H54 (cell line): ENCODE results near the gene MRPS25.
"Not testable (repeated sequence)": the region's sequence is repeated elsewhere in the genome, so short reads cannot be mapped to it uniquely, and the experiment has no call there.

ENCODE experiments used
- DNase-seq: peaks from one replicate; pipeline ENCODE4 v3.0.0; 2011; ENCODE audit warnings: low spot score, mixed read lengths; ENCODE audit not compliant: insufficient read length
- FAIRE-seq: peaks from 3 replicates; lab custom pipeline; 2011; peaks lifted over from hg19 to GRCh38; lab: Jason Lieb, UNC
- POLR2A ChIP-seq: IDR thresholded peaks from 2 replicates; pipeline ENCODE4 v1.6.1; 2011; ENCODE audit warnings: low read depth, mild to moderate bottlenecking, low read length

MRPS25 gene

DNA sequence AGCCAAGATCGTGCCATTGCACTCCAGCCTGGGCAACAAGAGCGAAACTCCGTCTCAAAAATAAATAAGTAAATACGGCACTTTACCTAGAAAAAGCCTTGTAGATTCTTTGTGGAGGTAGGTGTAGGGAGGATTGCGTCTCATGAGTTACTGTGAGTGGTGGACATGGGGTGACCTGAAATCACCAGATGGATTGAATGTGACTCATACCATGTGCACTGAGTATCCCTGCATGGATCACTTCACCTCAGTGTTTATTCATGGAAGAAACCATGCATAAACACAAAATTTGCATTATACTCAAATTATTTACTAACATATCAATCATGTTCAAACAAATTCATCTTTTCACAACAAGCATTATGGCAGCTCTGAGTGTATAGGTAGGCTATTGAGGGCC, 55.9 kb downstream of the MRPS25 start:
- no peak for TF ChIP-seq POLR2A
- DNase-seq (no peak), FAIRE-seq (no peak)

DNA sequence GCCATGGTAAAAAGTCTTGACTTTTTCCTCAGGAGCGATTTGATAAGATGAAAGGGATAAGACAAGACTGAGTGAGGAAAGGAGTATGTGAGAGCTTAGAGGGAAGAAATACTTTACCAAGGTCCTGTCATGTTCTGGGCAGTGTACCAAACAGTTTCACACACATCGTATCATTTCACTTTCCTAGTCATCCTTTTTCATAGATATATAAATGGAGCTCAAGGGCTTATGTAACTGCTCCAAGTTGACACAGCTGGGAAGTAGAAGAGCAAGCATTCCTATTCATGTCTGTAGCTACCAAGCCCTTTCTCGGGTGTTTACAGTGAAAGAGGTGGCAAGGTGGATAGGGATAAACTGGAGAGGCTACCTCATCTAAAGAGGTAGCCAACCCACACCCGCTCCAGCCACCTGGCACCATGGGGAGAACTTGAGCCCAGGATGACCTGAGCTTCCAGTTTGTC, 57.4 kb downstream of the MRPS25 start:
- no peak for TF ChIP-seq POLR2A
- FAIRE-seq (no peak), DNase-seq (no peak)

DNA sequence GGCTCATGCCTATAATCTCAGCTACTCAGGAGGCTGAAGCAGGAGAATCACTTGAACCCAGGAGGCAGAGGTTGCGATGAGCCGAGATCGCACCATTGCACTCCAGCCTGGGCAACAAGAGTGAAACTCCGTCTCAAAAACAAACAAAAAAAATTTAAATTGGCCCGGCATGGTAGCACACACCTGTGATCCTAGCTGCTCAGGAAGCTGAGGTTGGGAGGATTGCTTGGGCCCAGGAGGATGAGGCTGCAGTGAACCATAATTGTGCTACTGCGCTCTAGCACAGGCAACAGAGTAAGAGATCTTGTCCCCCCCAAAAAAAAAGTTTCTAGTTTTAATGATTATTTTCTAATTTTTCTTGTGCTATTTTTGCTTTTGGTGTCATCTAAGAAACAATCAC, 65.9 kb downstream of the MRPS25 start:
- FAIRE-seq, DNase-seq: not testable (repeated sequence)
